A549 (cell line): ENCODE data around the gene ACTN1. TPM values are rescaled to one million over a fixed set of nuclear protein-coding genes. Genes with fewer than 3 reads are reported as not detected.

Experiments
- ATAC-seq, 2 experiments: fragments of 200-7000 bp in 1 of 2; fragments of >200 bp in 1 of 2; cut with Nextera tagmentation in 1 of 2; cut with Tn5 transposase in 1 of 2; 3 replicates each; pipeline versions ENCODE4 v1.8.0 to v1.9.1; 2018 to 2020; ENCODE audit warnings: mild to moderate bottlenecking in 1 of 2, moderate library complexity in 1 of 2
- CTCF ChIA-PET: fragments of 300-600 bp; sonication (Branson Sonifier 250); formaldehyde crosslinking; extraction: SDS; loops from one replicate; lab custom pipeline; 2021; ENCODE audit warnings: antibody characterized with exemption, inconsistent platforms; lab: Yijun Ruan, JAX
- POLR2A ChIA-PET: fragments of 350-600 bp; formaldehyde crosslinking; extraction: SDS; loops from one replicate; lab custom pipeline; 2021; ENCODE audit warnings: antibody characterized with exemption, inconsistent platforms; lab: Yijun Ruan, JAX
- DNase-seq, 2 experiments: peaks; one replicate each; pipeline versions ENCODE4 v3.0.0 to v3.0.0-alpha.2; 2011 to 2016; ENCODE audit warnings: low read depth in 1 of 2, low spot score in 1 of 2
- FAIRE-seq: peaks from 2 replicates; lab custom pipeline; 2011; peaks lifted over from hg19 to GRCh38; lab: Jason Lieb, UNC
- H3K27ac ChIP-seq, 2 experiments: fragments of >200 bp; sonication (Bioruptor Twin); formaldehyde crosslinking; 3 replicates each; pipeline ENCODE4 v1.5.1; 2016 to 2017
- H3K4me1 ChIP-seq: fragments of >200 bp; sonication (Bioruptor Twin); formaldehyde crosslinking; 3 replicates; pipeline ENCODE4 v1.6.1; 2016
- H3K4me2 ChIP-seq: fragments of >200 bp; sonication (Bioruptor Twin); formaldehyde crosslinking; 3 replicates; pipeline ENCODE4 v1.6.1; 2016
- H3K4me3 ChIP-seq: fragments of >200 bp; sonication (Bioruptor Twin); formaldehyde crosslinking; 3 replicates; pipeline ENCODE4 v1.5.1; 2016
- H3K9me3 ChIP-seq: fragments of >200 bp; sonication (Bioruptor Twin); formaldehyde crosslinking; 3 replicates; pipeline ENCODE4 v1.6.1; 2016
- CBX2 ChIP-seq: fragments of 200-600 bp; sonication (generic); IDR thresholded peaks from 2 replicates; pipeline ENCODE4 v1.6.1; 2016; ENCODE audit warnings: low read depth, mild to moderate bottlenecking, borderline replicate concordance
- CEBPB ChIP-seq, 2 experiments: fragments of >200 bp in 1 of 2; sonication (Bioruptor Twin) in 1 of 2; formaldehyde crosslinking in 1 of 2; IDR thresholded peaks; 2 replicates each; pipeline ENCODE4 v1.6.1; 2012 to 2016
- CTCF ChIP-seq: fragments of >200 bp; sonication (Bioruptor Twin); formaldehyde crosslinking; IDR thresholded peaks from 3 replicates; pipeline ENCODE4 v1.5.1; 2016
- EHMT2 ChIP-seq: fragments of 200-600 bp; sonication (generic); IDR thresholded peaks from 2 replicates; pipeline ENCODE4 v1.6.1; 2016; ENCODE audit warnings: antibody characterized with exemption, low read depth, mild to moderate bottlenecking, moderate library complexity
- ELK1 ChIP-seq: fragments of 150-350 bp; IDR thresholded peaks from 2 replicates; pipeline ENCODE4 v1.6.1; 2014; ENCODE audit warnings: low read depth, mild to moderate bottlenecking, low read length
- EP300 ChIP-seq, 2 experiments: fragments of >200 bp; sonication (Bioruptor Twin); formaldehyde crosslinking; IDR thresholded peaks; 2 replicates in 1 of 2; 3 replicates in 1 of 2; pipeline ENCODE4 v1.6.1; 2016 to 2017
- FOXS1 ChIP-seq: fragments of 250-450 bp; sonication (Bioruptor Pico); IDR thresholded peaks from 2 replicates; pipeline ENCODE4 v1.5.0; 2020; ENCODE audit warnings: mild to moderate bottlenecking, moderate library complexity
- HES2 ChIP-seq: fragments of >200 bp; sonication (Bioruptor Twin); formaldehyde crosslinking; IDR thresholded peaks from 2 replicates; pipeline ENCODE4 v1.6.1; 2016
- HMGXB4 ChIP-seq: fragments of 250-450 bp; sonication (Bioruptor Pico); IDR thresholded peaks from 2 replicates; pipeline ENCODE4 v1.5.0; 2021; ENCODE audit warnings: mild to moderate bottlenecking, moderate library complexity, borderline replicate concordance
- HOXA7 ChIP-seq: fragments of 250-450 bp; sonication (Bioruptor Pico); IDR thresholded peaks from 2 replicates; pipeline ENCODE4 v1.5.0; 2020; ENCODE audit warnings: mild to moderate bottlenecking, moderate library complexity
- HOXB5 ChIP-seq: fragments of 250-450 bp; sonication (Bioruptor Pico); IDR thresholded peaks from 2 replicates; pipeline ENCODE4 v1.5.0; 2020; ENCODE audit warnings: mild to moderate bottlenecking, moderate library complexity
- JUN ChIP-seq, 2 experiments: fragments of >200 bp; sonication (Bioruptor Twin); formaldehyde crosslinking; IDR thresholded peaks; 2 replicates in 1 of 2; 3 replicates in 1 of 2; pipeline ENCODE4 v1.6.1; 2016 to 2017
- JUNB ChIP-seq: fragments of >200 bp; sonication (Bioruptor Twin); formaldehyde crosslinking; IDR thresholded peaks from 2 replicates; pipeline ENCODE4 v1.6.1; 2016
- POLR2AphosphoS2 ChIP-seq: conservative IDR thresholded peaks from 2 replicates; pipeline ENCODE4 v1.6.1; 2012; ENCODE audit warnings: low read length, improper control_type of control experiment, inconsistent platforms
- RCOR1 ChIP-seq: fragments of 150-350 bp; IDR thresholded peaks from 2 replicates; pipeline ENCODE4 v1.6.1; 2014; ENCODE audit warnings: antibody characterized with exemption, low read length, low read depth
- RFX5 ChIP-seq: fragments of 450-650 bp; IDR thresholded peaks from 2 replicates; pipeline ENCODE4 v1.7.1; 2014; ENCODE audit warnings: antibody characterized with exemption, mild to moderate bottlenecking, moderate library complexity
- TP53 ChIP-seq: fragments of 250-450 bp; sonication (Bioruptor Pico); IDR thresholded peaks from 2 replicates; pipeline ENCODE4 v1.5.0; 2021; ENCODE audit warnings: mild to moderate bottlenecking, moderate library complexity
- USF2 ChIP-seq: fragments of 450-650 bp; IDR thresholded peaks from 2 replicates; pipeline ENCODE4 v1.6.1; 2014; ENCODE audit warnings: antibody characterized with exemption
- WGBS: methylation state at CpG from one replicate; pipeline ENCODE4 v1.1.6; 2017; ENCODE audit errors: missing lambda C conversion rate; 5-methylcytosine and 5-hydroxymethylcytosine counted together
- polyA plus RNA-seq, 4 experiments: library from polyadenylated mRNA; depleted of rRNA in 3 of 4; stranded (reverse); fragments of >200 nt; fragmentation: RNase III in 1 of 4; extraction: RNeasy Plus Mini Kit Qiagen cat#74134 plus additional on column Dnase treatment in 1 of 4; gene quantifications; 2 replicates in 3 of 4; 3 replicates in 1 of 4; pipeline ENCODE4 v1.2.3, GENCODE V29; 2011 to 2017

The ACTN1 gene
- polyA plus RNA-seq, 2 of the 4 experiments (the other 2 are of a cell fraction), result 208 to 245 TPM

GRCh38 chr14:68947802-68948201 lies 31.3 kb downstream of the ACTN1 start:
- Histone ChIP-seq H3K4me1 (peaks cover 100% of the 10 kb centered on the region), H3K4me3 (0 out of 3 replicates have a peak overlapping the region, but pooled peaks have one; percentile 6), H3K9me3 (no peaks in the 10 kb centered on the region), H3K27ac (peak overlapping the region; percentile 98 to 99), H3K4me2 (peak overlapping the region; percentile 98)
- ATAC-seq (peak; percentile 9 to 19; a peak in 3 of 6 replicates), FAIRE-seq (no peak), DNase-seq (peak in 1 of 2 experiments; percentile 76)
- ChIA-PET CTCF (interaction anchor here (0.6 to 19.3 kb wide), 7 partner anchors 8 to 637 kb away, joined by 3 to 480 read pairs (median 4); no protein-coding TSS in a partner anchor), POLR2A (interaction anchor here (1.4 to 1.5 kb wide), 2 partner anchors 8 to 9 kb away, joined by 4 to 6 read pairs; no protein-coding TSS in a partner anchor)
- no peak for TF ChIP-seq JUN (IDR thresholded peaks at IDR 0.05)
- peak in 1 of 2 experiments; percentile 11; a peak in 1 of 5 replicates for TF ChIP-seq EP300 (IDR thresholded peaks at IDR 0.05)
- WGBS, result 13% methylated on average over 8 of the region's 8 CpGs

GRCh38 chr14:68946489-68946822 lies 32.6 kb downstream of the ACTN1 start:
- DNase-seq (no peak), ATAC-seq (no peak), FAIRE-seq (no peak)
- ChIA-PET POLR2A (no interaction called here), CTCF (interaction anchor here (1.4 to 19.3 kb wide), 4 partner anchors 22 to 144 kb away, joined by 3 to 480 read pairs (median 6); no protein-coding TSS in a partner anchor)
- H3K4me2 ChIP-seq, result peak overlapping the region; percentile 98
- WGBS, result 100% methylated on average over 3 of the region's 4 CpGs
- H3K4me1 ChIP-seq, result peaks cover 100% of the 10 kb centered on the region
- H3K9me3 ChIP-seq, result no peaks in the 10 kb centered on the region
- H3K4me3 ChIP-seq, result no peak overlapping the region
- peak overlapping the region; percentile 98 to 99 for H3K27ac ChIP-seq
- no peak for TF ChIP-seq ELK1
- TF ChIP-seq EP300 (IDR thresholded peaks at IDR 0.05), result no peak
- no peak for TF ChIP-seq JUNB
- no peak for TF ChIP-seq FOXS1 (CRISPR knock-in tag)
- TF ChIP-seq HES2, result no peak
- no peak for TF ChIP-seq POLR2AphosphoS2
- no peak for TF ChIP-seq USF2
- TF ChIP-seq CBX2, result no peak
- no peak for TF ChIP-seq CEBPB (IDR thresholded peaks at IDR 0.05)
- no peak for TF ChIP-seq RCOR1
- TF ChIP-seq EHMT2, result no peak
- TF ChIP-seq HOXB5, result no peak
- no peak for TF ChIP-seq CTCF
- TF ChIP-seq HMGXB4 (CRISPR knock-in tag), result no peak
- TF ChIP-seq HOXA7, result no peak
- TF ChIP-seq RFX5, result no peak
- TF ChIP-seq TP53 (CRISPR knock-in tag), result no peak
